ENCODE measurements around the gene ITPR3.

ITPR3 gene

GRCh38 chr6:33740204-33740608 lies 119.1 kb downstream of the ITPR3 start:
- DNase-seq: no peak

GRCh38 chr6:33740794-33741193 lies 119.7 kb downstream of the ITPR3 start:
- no peak for DNase-seq

DNA sequence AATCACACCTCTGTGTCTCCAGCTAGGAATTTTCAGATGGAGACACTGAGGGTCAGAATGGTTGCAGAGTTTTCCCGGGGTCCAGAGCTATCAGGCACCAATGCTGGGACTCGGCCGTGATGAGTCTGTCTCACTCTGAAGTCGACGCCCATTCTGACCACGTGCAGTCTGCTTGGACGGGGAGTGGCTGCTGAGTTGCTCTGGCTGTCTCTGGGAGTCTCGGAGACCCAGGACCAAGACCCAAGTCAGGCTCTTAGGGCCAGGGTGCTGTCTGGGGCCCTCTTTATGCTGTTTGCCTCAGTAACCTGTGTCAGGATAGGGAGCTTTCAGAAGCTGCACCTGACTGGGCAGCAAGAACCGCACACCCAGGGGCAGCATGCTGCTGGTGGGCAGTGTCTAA lies 121.0 kb downstream of the ITPR3 start:
- no peak for DNase-seq

- DNase-seq: no peak
Measured at GRCh38 chr6:33742837-33743236, 121.7 kb downstream of the ITPR3 start.

DNA sequence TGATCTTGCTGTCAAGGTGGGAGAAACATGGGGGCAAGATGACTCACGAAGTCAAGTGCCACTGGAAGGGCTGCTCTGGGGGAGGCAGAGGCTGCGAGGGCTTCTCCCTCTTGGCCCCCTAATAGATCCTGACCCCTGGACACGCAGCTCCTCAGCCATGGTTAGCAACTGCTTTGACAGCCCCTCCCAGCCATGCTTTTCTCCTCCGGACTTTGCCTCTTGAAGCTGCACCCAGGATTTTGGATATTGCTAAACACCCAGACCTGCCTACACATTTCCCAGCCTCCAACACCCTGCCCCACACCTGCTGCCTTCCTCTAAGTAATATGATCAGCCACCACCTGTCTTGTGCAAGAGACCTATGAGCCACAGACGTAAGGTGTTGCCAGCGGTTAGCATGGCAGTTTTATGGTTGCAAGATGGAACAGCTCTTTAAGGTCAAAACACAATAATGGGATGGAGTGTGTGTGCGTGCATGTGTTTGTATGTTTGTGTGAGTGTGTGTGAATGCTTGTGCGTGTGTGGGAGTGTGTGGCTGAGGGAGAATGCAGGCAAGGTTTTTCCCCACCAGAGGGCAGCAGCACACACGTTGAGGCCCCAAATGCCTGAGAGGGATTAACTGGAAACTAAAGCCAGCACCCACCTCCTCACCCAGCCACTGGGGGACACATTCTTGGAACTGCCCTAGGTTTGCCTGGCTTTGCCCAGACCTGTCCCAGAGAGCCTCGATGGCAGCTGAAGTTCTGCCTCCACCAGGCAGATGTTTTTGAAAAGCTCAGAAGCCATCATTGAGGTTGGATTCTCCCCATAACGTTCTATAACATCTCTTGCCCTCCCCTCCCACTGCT lies 123.1 kb downstream of the ITPR3 start:
- DNase-seq: no peak

DNA sequence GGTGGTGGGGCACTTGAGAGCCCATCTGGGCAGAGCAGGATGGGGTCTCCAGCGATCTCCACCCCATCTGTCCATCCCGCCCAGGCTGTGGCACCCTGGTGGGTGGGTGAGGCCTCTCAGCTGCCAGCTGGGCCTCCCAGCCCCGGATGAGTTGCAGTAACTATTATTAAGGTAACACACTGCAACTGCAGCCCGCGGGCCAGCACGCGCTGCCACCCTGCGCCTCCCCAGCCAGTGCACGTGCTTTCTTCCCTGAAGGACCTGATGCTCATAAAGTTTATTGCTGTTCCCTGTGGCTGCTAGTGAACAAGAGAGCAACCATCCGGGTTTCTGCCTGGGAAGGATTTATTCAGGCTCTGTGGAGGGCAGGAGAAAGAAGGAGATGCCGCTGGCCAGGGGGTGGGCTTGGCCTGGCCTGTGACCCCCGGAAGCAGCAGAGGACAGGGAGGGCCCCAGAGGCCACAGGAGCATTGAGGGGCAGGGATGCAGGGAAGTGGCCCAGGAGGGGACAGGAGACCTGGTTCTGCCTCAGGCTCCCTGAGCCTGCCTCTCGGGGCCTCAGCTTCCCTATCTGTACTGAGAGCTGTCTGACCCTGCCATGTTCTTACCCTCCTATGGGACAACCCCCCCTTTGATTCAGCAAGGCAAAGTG lies 123.9 kb downstream of the ITPR3 start:
- DNase-seq: no peak

DNA sequence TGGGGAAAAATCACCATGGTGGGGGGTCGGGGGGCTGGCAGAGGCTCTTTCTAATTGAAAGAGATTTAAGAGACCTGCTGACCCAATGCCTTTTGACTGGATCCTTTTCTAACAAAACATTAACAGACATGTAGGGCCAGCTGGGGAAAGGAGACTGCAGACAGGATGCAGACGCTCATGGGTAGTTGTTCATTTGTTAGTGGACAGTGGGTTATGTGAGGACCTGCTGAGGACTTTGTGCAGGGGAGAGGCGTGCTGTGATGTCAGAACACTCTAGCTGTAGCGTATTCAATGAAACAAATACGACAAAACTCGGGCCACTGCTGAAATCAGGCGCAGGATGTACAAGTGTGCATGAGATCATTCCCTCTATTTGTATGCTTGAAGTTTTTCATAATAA lies 124.4 kb downstream of the ITPR3 start:
- no peak for DNase-seq
